GM12878 (cell line): ENCODE measurements around the gene ARID5B. TPM values are rescaled to one million over a fixed set of nuclear protein-coding genes. Genes with fewer than 3 reads are reported as not detected.

Source experiments
- BCL11A ChIP-seq: IDR thresholded peaks from 2 replicates; pipeline ENCODE4 v1.6.1; 2011; ENCODE audit warnings: low read depth, low read length
- BHLHE40 ChIP-seq, 2 experiments: fragments of 450-650 bp in 1 of 2; IDR thresholded peaks; 2 replicates each; pipeline ENCODE4 v1.6.1; 2011 to 2017; ENCODE audit warnings: low read depth in 2 of 2, borderline replicate concordance in 1 of 2, improper control_type of control experiment in 1 of 2, low read length in 1 of 2, mild to moderate bottlenecking in 1 of 2
- CBX5 ChIP-seq: sonication (generic); IDR thresholded peaks from 2 replicates; pipeline ENCODE4 v1.6.1; 2016; ENCODE audit warnings: low read depth, moderate library complexity, mild to moderate bottlenecking, inconsistent platforms
- CEBPB ChIP-seq, 2 experiments: fragments of 150-350 bp in 1 of 2; IDR thresholded peaks; 2 replicates each; pipeline ENCODE4 v1.6.1; 2012 to 2014; ENCODE audit warnings: low read depth in 2 of 2, low read length in 2 of 2, borderline replicate concordance in 1 of 2, inconsistent platforms in 1 of 2
- CREB1 ChIP-seq: IDR thresholded peaks from 2 replicates; pipeline ENCODE4 v1.6.1; 2012; ENCODE audit warnings: low read depth, mild to moderate bottlenecking, inconsistent platforms
- CREM ChIP-seq: IDR thresholded peaks from 2 replicates; pipeline ENCODE4 v1.6.1; 2014; ENCODE audit warnings: antibody characterized with exemption, low read depth
- E2F8 ChIP-seq: fragments of 450-650 bp; IDR thresholded peaks from 2 replicates; pipeline ENCODE4 v1.6.1; 2018; ENCODE audit warnings: mild to moderate bottlenecking, low read depth, moderate library complexity; ENCODE audit not compliant: partially characterized antibody
- ETV6 ChIP-seq, 2 experiments: fragments of 450-650 bp in 1 of 2; IDR thresholded peaks in 1 of 2; conservative IDR thresholded peaks in 1 of 2; 2 replicates each; pipeline ENCODE4 v1.6.1; 2014; ENCODE audit warnings: antibody characterized with exemption in 1 of 2, borderline replicate concordance in 1 of 2, low read depth in 1 of 2, mild to moderate bottlenecking in 1 of 2, moderate library complexity in 1 of 2
- GATAD2B ChIP-seq: fragments of 450-650 bp; conservative IDR thresholded peaks from 2 replicates; pipeline ENCODE4 v1.6.1; 2017; ENCODE audit warnings: low read depth, mild to moderate bottlenecking, moderate library complexity
- NR2C2 ChIP-seq: IDR thresholded peaks from 2 replicates; pipeline ENCODE4 v1.6.1; 2011; ENCODE audit warnings: borderline replicate concordance, low read depth; ENCODE audit not compliant: control insufficient read depth, insufficient read length
- NR2F1 ChIP-seq: fragments of 450-650 bp; conservative IDR thresholded peaks from 2 replicates; pipeline ENCODE4 v1.6.1; 2017; ENCODE audit warnings: mild to moderate bottlenecking
- PAX8 ChIP-seq: fragments of 450-650 bp; IDR thresholded peaks from 2 replicates; pipeline ENCODE4 v1.6.1; 2017; ENCODE audit warnings: mild to moderate bottlenecking, moderate library complexity
- POLR2AphosphoS5 ChIP-seq: IDR thresholded peaks from 2 replicates; pipeline ENCODE4 v1.6.1; 2011; ENCODE audit warnings: mild to moderate bottlenecking, low read length, inconsistent platforms
- SIX5 ChIP-seq: IDR thresholded peaks from 2 replicates; pipeline ENCODE4 v1.6.1; 2011; ENCODE audit warnings: mild to moderate bottlenecking, low read depth, low read length, moderate library complexity; ENCODE audit not compliant: severe bottlenecking
- SPI1 ChIP-seq: IDR thresholded peaks from 2 replicates; pipeline ENCODE4 v1.6.1; 2011; ENCODE audit warnings: low read depth, mild to moderate bottlenecking, low read length, moderate library complexity, borderline replicate concordance; ENCODE audit not compliant: insufficient read depth
- SREBF1 ChIP-seq: IDR thresholded peaks from 2 replicates; pipeline ENCODE4 v1.6.1; 2012; ENCODE audit warnings: mild to moderate bottlenecking, low read length
- STAT1 ChIP-seq: fragments of 450-650 bp; conservative IDR thresholded peaks from 2 replicates; pipeline ENCODE4 v1.6.1; 2014; ENCODE audit warnings: antibody characterized with exemption, mild to moderate bottlenecking
- ZNF217 ChIP-seq: fragments of 450-650 bp; IDR thresholded peaks from 2 replicates; pipeline ENCODE4 v1.6.1; 2017; ENCODE audit warnings: antibody characterized with exemption, mild to moderate bottlenecking
- ZNF384 ChIP-seq: IDR thresholded peaks from 2 replicates; pipeline ENCODE4 v1.6.1; 2012; ENCODE audit warnings: low read depth, mild to moderate bottlenecking, low read length, improper control_type of control experiment, borderline replicate concordance
- ZSCAN29 ChIP-seq: fragments of 450-650 bp; IDR thresholded peaks from 2 replicates; pipeline ENCODE4 v1.6.1; 2017; ENCODE audit warnings: mild to moderate bottlenecking, moderate library complexity
- polyA plus RNA-seq, 11 experiments: library from polyadenylated mRNA; depleted of rRNA in 4 of 11; unstranded in 6 of 11; stranded (reverse) in 5 of 11; fragments of >200 nt; fragmentation: Nextera tagmentation in 4 of 11; fragmentation: Illumina TruSeq in 1 of 11; extraction: Ambion mirVana in 4 of 11; extraction: Trizol in 1 of 11; gene quantifications; 1 replicate in 1 of 11; 2 replicates in 10 of 11; pipeline versions ENCODE4 v1.2.1 to v1.2.3, GENCODE V29; 2011 to 2016; ENCODE audit warnings: inconsistent platforms in 2 of 11, missing spikeins in 2 of 11, low read depth in 1 of 11
- total RNA-seq, 4 experiments: library from RNA; depleted of rRNA in 3 of 4; stranded (reverse); fragments of >200 nt in 3 of 4; fragmentation: Illumina TruSeq in 1 of 4; extraction: Trizol in 1 of 4; gene quantifications; 2 replicates each; pipeline versions ENCODE4 v1.2.1 to v1.2.3, GENCODE V29; 2013 to 2021
- TF ChIP-seq, protein P1 (sequence below): fragments of 450-650 bp; IDR thresholded peaks from 2 replicates; pipeline ENCODE4 v1.6.1; 2016; ENCODE audit warnings: mild to moderate bottlenecking
- TF ChIP-seq, protein P2 (sequence below): fragments of 450-650 bp; formaldehyde crosslinking; IDR thresholded peaks from 2 replicates; pipeline ENCODE4 v1.4.0; 2022; ENCODE audit warnings: mild to moderate bottlenecking, moderate library complexity

The ARID5B gene
- total and polyA plus RNA-seq, 10 of the 15 experiments (the other 5 are each of a cell fraction or from before 2014, with no cell fraction given) = 2.7 to 8.5 (median 6.1) TPM

- TF ChIP-seq, protein P1, sequence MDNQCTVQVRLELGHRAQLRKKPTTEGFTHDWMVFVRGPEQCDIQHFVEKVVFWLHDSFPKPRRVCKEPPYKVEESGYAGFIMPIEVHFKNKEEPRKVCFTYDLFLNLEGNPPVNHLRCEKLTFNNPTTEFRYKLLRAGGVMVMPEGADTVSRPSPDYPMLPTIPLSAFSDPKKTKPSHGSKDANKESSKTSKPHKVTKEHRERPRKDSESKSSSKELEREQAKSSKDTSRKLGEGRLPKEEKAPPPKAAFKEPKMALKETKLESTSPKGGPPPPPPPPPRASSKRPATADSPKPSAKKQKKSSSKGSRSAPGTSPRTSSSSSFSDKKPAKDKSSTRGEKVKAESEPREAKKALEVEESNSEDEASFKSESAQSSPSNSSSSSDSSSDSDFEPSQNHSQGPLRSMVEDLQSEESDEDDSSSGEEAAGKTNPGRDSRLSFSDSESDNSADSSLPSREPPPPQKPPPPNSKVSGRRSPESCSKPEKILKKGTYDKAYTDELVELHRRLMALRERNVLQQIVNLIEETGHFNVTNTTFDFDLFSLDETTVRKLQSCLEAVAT = no peak
- TF ChIP-seq STAT1 (no peak), BHLHE40 (IDR thresholded peaks at IDR 0.05; ENCODE audit: borderline replicate concordance in 1 of 2, low read depth in 2 of 2, low read length in 1 of 2) (peak; percentile 28 to 34; a peak in 2 of 4 replicates), SPI1 (no peak), SIX5 (no peak), NR2C2 (no peak), ZNF384 (no peak), POLR2AphosphoS5 (no peak), ZNF217 (no peak), ZSCAN29 (no peak), ETV6 (conservative IDR thresholded peaks at IDR 0.05 in 1 of 2, IDR thresholded peaks at IDR 0.05 in 1 of 2; ENCODE audit: borderline replicate concordance in 1 of 2, low read depth in 1 of 2) (no peak), NR2F1 (peak; percentile 84), SREBF1 (no peak), BCL11A (no peak), CBX5 (peak; percentile 58; the same call in 1 of the 2 replicates), CEBPB (IDR thresholded peaks at IDR 0.05; ENCODE audit: borderline replicate concordance in 1 of 2, low read depth in 2 of 2, low read length in 2 of 2) (no peak), CREB1 (0 out of 2 replicates have a peak, but pooled peaks have one; percentile 20), CREM (no peak; the same call in 1 of the 2 replicates), GATAD2B (no peak), PAX8 (no peak), E2F8 (no peak)
- TF ChIP-seq, protein P2, sequence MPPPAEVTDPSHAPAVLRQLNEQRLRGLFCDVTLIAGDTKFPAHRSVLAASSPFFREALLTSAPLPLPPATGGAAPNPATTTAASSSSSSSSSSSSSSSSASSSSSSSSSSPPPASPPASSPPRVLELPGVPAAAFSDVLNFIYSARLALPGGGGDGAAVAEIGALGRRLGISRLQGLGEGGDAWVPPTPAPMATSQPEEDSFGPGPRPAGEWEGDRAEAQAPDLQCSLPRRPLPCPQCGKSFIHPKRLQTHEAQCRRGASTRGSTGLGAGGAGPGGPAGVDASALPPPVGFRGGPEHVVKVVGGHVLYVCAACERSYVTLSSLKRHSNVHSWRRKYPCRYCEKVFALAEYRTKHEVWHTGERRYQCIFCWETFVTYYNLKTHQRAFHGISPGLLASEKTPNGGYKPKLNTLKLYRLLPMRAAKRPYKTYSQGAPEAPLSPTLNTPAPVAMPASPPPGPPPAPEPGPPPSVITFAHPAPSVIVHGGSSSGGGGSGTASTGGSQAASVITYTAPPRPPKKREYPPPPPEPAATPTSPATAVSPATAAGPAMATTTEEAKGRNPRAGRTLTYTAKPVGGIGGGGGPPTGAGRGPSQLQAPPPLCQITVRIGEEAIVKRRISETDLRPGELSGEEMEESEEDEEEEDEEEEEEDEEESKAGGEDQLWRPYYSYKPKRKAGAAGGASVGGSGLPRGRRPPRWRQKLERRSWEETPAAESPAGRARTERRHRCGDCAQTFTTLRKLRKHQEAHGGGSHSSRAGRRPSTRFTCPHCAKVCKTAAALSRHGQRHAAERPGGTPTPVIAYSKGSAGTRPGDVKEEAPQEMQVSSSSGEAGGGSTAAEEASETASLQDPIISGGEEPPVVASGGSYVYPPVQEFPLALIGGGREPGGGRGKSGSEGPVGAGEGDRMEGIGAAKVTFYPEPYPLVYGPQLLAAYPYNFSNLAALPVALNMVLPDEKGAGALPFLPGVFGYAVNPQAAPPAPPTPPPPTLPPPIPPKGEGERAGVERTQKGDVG (CRISPR knock-in tag) = no peak
Measured at GRCh38 chr10:61896854-61897661, 4.4 kb upstream of the ARID5B start (continued).
